Epithelial cell of prostate (primary cell): ENCODE measurements around the gene HORMAD2.

Experiments used
- DNase-seq: peaks from one replicate; pipeline ENCODE4 v3.0.0-alpha.2; 2011; ENCODE audit warnings: low read depth, low spot score
- H3K27ac ChIP-seq: fragments of 450-650 bp; 2 replicates; pipeline ENCODE4 v1.5.1; 2017; ENCODE audit warnings: mild to moderate bottlenecking

HORMAD2 gene, protein sequence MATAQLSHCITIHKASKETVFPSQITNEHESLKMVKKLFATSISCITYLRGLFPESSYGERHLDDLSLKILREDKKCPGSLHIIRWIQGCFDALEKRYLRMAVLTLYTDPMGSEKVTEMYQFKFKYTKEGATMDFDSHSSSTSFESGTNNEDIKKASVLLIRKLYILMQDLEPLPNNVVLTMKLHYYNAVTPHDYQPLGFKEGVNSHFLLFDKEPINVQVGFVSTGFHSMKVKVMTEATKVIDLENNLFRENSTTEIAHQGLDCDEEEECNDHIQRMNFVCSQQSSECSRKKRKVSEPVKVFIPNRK

DNA sequence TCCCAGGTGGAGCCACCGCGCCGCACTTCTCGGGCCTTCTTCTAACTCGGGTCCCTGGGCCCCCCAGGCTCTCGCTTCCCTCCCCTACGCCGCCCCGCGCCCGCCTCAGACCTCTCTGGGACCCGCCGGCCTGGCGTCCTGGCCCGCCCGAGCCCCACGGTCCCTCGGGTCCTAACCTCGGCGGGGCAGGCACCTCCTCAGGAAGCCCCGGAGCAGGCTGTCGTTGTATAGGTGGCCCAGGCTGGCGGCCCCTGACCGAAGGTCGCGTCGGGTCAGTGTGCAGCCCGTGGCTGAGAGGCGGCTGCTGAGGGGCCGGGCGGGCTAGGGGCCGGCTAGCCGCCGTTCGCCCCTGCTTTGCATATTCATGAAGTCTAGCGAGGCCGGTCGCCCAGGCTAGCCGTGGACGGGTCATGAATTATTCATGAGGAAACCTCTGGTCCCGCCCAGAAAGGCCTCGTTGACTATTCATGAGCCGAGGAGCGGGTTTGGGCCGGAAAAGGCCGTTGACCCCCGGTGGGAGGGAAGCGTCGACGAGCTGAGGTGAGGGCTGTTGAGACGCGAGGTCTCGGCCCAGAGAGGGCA lies at the start of gene HORMAD2:
Gene HORMAD2 (plus strand): TSS at position 513 of the 582 bp plus-strand sequence. CDS start 13,489 bp downstream, outside the sequence.
- no peak within 1 kb of the TSS for H3K27ac ChIP-seq
- no peak for DNase-seq

DNA sequence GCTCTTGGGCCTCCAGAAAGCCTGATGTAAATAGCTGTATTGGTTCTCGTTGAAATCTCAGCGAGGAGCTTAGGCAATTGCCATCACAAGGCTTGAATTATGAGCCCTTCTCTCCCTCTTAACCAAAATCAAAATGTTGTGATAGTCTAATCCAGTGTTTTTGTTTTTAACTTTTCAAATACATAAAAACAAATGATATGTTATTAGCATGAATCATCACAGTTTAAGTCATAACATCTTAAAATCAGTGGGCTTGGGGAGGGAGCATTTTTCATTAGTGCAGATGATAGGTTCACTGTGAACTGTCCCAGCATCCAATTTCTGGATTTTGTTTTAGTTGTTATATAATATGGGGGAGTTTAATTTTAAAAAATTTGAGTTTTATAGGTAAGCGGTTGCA lies 48.9 kb upstream of the HORMAD2 start:
- DNase-seq, result no peak
- no peak overlapping the region for H3K27ac ChIP-seq

DNA sequence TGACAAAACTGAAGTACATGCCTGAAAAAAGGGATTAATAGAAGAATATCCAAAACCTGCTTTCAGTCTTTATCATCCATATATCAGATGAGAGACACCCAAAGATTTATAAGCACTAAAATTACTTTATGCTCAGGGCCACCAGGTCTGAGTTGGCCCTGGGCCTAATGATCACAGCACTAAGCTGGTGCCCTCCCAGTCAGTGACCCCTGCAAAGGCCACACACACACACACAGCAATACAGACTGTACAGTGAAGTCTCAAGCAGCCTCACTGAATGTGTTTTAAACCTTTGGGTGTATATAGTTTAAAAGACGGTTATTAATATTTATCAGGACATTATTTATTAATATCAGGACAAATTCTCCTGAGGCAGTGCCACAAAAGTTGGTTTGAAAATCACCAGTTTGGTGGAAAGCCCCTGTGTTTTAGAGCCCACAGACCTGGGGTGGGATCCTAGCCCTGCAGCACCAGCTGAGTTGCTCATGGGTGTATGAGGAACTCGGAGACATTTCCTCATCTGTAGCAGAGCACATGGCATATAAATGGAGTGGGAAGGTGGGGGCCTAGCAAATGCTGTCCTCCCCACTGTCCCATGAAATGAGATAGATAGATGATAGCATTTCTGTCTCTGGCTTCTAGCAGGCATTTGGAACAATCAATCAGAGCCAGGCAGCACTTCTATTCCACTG lies 48.4 kb upstream of the HORMAD2 start:
- no peak overlapping the region for H3K27ac ChIP-seq
- no peak for DNase-seq

DNA sequence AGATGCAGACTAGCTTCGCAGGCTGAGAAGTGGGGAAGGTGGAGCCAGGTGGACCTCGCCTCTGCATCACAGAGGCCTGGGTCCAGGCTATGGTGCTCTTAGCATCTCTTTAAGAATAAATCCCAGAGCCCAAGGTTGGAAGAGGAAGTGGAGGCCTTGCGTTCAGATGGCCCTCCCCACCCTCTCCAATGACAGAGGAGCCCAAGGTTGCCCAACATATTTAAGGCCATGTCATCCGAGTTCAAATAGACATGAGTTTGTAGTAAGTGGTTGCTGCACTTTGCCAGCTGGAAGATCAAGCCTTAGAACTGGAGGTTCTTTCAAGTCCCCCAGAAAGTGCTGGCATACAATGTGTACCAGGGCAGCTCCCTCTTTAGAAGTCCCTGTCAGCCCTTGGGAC lies 47.1 kb upstream of the HORMAD2 start:
- no peak for DNase-seq
- H3K27ac ChIP-seq, result no peak overlapping the region

DNA sequence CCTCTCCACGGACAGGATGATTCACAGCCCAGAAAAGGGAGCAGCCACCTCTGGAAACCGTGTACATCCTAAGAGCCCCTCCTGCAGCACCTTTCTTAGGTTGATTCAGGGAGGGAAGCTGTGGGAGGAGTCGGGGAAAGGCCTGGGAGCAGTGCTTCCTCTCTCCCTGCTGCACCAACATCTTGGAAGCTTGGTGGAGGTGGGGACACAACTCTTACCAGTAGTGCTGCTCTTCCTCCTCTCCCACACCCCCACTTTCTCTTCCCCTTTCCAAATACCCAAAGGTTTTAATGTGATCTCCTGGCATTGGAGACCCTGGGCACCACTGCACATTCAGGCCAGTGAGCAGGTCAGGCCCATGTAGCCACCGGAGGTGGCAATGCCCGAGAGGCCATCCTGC lies 46.4 kb upstream of the HORMAD2 start:
- H3K27ac ChIP-seq, result no peak overlapping the region
- no peak for DNase-seq

DNA sequence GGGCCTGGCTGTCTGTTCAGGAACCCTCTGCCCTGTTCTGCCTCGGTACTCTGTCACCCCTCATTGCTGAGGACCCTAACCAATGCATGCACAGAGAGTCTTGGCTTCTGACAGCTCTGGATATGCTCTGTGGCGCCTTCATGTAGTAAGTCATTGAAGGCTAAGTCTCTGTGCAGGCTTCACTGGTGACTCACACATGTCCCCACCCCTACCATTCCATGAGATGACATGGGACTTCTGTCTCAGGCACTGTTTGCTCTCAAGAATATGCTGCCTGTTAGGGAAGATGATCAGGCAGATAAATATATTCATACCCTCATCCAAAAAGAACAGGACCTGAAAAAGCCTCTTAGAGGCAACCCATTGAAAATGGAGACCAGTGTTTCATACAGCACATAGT lies 43.6 kb upstream of the HORMAD2 start:
- DNase-seq, result no peak
- H3K27ac ChIP-seq, result peak overlapping the region; percentile 43

DNA sequence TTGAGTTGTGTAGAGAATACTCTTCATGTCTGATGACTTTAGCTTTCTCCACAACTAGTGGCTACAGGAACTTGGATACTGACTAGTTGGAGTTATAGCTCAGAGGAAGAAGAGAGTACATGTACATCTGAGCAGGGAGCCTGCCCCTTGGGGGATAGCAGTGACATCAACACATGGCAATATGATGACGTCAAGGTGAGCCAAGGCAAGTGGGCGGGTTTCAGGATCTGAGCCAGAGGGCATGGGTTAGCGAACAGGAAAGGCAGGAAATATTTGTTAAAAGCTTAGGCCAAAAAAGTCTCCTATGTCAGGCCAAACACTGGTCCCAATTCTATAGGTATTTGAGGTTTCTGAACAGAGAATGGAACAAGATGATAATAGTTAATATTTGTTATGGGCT lies 42.0 kb upstream of the HORMAD2 start:
- no peak for DNase-seq

DNA sequence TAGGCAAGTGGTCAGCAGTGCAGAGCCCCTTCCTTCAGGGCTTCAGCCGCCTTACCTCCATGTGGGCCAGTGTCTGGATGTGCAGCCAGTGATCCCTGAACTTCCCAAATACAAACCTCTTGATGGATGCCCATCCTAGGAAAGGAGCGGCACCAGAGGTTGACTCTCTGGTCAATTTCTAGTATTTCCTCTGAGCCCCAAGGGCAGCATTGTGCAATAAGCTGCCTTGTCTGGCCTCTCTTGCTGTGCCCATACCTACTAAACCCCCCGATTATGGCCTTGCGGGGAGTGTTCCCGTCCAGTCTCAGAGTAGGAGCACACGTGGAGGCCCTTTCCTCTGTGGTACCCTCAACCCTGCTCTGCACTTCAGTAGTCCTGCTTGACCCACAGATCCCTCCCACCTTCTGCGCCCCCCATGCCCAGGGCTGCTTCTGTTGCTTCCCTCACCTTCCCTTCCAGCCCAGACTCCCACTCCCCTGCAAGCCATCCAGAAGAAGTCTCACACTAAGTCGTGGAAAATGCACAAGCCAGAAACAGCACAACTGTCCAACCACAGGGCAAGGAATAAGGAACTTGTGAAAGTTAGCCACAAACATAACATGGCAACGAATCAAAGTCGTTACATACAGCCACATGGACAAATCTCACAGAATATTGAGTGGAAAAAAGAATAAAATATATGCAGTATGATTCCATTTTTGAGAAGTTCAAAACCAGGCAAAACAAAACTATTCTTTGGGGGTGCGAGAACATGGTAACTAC lies 39.6 kb upstream of the HORMAD2 start:
- H3K27ac ChIP-seq, result no peak overlapping the region
- DNase-seq, result no peak

More for the DNA sequence above, 42.0 kb upstream of the HORMAD2 start:
- H3K27ac ChIP-seq, result peak overlapping the region; percentile 43

DNA sequence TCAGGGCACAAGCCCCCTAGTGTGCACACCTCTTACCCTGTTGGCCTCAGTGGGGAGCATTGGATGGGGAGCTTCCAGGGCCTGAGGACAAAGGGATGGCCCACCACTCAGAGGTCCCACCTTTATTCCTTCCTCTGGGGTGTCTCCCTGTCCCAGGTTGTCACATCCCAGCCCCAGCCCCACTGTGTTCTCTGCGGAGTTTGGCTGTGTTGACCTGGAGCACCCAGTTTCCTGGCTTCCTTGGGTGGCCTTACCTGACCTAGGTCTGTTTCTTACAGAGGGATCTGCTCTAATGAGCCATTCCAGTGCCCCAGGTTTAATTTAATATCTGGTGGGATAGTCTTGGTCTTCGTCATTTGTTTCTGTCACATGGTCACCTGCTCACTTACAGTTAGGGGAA lies 38.8 kb upstream of the HORMAD2 start:
- DNase-seq, result no peak
- H3K27ac ChIP-seq, result no peak overlapping the region

DNA sequence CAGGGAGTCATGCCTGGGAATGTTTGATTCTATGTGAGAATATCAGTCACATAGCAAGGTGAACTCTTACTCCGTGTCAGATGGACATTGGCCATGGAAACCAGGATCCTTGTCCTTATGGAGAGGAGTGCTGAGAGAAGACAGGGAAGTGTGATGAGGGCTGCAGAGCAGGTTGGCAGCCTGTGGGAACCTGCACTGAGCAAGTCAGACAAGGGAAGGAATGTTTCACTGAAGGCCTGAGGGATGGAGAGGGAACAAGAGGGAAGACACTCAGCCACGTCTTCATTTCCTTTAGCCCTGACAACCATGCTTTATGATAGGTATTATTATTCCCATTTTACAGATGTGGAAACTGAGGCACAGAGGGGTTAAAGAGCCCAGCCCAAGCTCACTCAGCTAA lies 38.4 kb upstream of the HORMAD2 start:
- H3K27ac ChIP-seq, result no peak overlapping the region
- DNase-seq, result no peak

DNA sequence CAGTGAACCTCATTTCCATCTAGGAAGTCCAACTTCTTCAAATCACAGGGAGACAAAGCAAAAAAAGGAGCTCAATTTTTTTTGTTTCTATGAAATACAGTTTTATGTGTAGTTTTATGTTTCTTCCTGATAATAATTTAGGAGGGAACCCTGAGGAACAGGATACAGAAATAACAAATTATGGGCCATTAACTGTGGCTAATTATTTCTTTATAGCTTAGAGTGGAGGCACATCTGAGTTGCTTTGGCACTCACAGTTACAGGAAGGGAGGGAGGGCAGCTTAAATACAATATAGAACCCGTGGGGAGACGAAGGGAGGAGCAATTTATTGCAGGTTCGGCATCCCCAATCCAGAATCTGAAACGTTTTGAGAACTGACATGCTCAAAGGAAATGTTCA lies 37.1 kb upstream of the HORMAD2 start:
- no peak overlapping the region for H3K27ac ChIP-seq
- no peak for DNase-seq

DNA sequence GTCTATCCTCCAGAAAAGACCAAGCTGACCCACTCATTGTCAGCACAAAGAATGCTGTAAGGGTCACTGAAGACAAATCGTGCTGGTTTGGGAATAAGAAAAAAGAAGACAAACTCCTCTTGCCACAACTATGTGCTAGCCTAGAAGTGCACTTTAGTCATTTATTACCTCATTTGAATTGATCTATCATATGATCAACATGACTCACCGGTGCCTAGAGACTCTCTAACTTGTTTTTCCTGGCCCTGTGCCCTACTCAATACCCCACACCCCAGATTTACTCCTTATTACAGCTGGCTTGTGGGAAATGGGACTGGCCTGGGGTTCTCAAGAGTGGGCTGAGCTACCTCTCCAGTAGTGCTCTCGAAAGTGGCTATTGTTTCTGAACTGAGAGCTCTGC lies 35.9 kb upstream of the HORMAD2 start:
- H3K27ac ChIP-seq, result peak overlapping the region; percentile 40
- no peak for DNase-seq

DNA sequence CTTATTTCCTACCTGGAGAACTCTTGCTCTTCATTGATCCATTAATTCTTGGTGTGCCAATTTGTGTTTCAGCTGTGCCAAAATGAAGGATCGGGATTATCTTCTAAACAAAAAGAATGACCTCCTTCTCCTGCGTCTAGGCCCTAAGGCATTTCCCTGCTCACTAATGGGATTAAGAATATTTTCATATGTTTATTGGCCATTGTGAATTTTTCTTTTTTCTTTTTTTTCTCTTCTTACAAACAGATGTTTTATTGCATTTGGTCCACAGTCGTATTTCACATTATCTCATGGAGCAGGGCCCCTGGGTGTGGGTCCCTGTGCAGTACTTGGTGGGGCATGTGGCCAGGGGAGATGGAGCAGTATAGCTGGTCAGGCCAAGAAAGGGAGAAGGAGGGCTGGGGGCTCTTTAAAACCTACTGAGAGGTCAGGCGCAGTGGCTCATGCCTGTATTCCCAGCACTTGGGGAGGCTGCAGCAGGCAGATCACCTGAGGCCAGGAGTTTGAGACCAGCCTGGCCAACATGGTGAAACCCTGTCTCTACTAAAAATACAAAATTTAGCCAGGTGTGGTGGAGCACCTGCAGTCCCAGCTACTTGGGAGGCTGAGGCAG lies 35.3 kb upstream of the HORMAD2 start:
- no peak for DNase-seq
- peak overlapping the region; percentile 40 for H3K27ac ChIP-seq

DNA sequence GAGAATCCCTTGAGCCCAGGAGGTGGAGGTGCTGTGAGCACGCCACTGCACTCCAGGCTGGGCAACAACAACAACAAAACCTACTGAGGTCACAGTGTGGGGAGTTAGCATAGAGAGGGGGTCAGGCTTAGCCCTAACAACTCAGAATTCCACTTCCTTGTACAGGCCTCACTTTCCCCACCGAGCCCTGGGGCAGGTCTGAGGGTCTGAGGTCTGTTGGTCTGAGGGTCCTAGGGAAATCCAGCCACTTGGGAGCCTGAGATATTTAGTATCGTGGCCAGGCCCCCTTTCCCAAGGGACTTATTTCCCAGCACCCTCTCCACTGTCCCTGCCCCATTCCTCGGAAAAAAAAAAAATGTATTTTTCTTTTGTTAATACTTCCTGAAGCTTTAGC lies 34.8 kb upstream of the HORMAD2 start:
- DNase-seq, result no peak
- no peak overlapping the region for H3K27ac ChIP-seq

DNA sequence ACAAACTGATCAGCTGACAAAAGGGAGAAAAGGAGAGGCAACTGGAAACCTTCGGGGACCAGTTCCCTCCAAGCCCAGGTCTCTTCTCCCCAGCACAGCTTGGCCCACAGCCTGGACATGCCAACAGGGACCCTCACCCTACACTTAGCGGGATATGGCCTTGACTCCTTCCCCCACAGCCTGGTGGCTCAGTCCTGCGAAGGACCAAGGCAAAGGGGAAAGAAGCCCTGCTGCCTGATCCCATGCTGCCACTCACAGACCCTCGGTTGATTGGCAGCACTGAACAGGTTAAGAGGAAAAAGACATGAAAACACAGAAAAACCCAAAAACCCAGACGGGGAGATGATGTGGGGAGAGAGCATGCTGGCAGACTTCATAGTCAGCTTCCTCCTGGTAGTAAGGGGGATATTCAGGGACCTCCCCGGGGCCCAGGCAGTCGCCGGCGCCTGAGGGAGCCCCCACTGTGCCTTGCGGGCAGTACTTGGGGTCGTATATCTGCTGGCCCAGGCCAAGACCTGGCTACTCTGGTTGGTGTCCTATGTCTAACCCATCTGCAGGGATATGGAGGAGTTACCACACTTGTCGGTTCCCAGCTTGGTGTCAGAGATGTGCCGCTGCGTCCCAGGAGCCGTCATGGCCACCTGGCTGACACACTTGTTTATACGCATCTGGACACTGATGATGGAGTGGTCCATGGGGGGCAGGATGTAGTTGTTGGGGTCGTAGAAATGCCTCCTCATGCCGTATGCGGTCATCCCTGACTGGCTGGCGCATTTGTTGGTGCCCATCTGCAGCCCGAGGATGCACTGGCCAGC lies 34.2 kb upstream of the HORMAD2 start:
- no peak for DNase-seq
- H3K27ac ChIP-seq, result no peak overlapping the region

DNA sequence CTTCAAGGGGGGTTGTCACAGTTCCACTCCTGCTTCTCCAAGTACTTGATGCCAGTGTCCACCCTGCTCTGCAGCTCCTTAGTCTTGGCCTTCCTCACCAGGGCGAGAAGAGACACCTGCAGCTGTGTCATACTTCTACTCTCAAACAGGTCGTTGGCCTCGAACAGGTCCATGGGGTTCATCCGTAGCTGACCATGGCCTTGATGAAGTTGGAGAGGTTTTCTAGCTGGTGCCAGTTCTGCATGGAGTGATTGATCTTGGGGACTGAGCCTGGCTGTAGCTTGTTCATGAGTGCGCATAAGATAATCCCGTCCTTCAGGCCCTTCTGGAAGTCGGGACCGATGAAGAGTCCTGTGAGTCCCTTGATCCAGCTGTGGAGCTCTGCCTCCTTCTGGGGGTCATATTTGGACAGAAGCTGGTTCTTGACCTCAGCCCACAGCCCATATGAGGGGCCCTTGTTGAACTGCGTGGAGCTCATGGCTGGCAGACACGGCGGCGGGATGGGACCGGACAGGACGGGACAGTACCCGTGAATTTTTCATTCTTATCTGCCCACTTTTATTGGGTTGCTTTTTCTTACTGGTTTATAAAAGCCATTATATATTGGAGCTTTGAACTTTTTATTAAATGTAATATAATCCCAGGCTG lies 33.4 kb upstream of the HORMAD2 start:
- no peak overlapping the region for H3K27ac ChIP-seq
- DNase-seq, result no peak

DNA sequence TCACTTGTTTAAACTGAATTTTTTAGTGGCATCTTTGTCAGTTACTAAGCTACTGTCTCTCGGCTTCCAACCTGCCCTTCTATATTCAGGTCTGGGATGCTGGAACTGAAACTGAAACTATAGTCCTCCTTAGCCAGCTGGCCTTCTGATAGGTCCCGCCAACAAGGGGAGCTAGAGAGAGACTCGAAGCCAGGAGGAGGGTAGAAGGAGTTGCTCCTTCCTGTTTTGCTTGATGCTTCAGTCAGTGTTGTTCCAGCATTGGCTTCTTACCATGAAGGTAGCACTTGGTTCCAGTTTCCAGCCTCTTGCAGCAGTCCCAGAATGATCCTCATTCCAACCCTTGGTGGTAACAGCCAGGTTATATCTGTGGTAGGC lies 32.9 kb upstream of the HORMAD2 start:
- DNase-seq, result no peak
- no peak overlapping the region for H3K27ac ChIP-seq

DNA sequence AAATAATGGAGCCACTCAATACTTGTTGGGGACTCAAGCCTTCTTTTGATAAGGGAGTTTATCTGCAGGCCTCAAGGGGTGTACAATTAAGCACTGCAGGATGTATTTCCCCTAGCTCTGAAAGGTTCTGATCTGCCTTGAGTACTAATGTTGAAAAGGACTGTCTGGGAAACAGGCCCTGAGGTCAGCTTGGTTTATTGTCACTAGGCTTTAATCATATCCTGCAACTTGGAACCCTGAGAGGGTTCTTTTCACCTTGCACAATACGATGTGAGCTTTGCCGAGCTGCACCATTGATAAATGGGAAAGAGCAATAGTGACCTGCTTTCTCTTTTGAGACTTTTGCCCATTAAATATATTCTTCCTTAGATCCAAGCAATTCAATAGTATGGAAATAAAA lies 31.6 kb upstream of the HORMAD2 start:
- no peak for DNase-seq
- H3K27ac ChIP-seq, result no peak overlapping the region

DNA sequence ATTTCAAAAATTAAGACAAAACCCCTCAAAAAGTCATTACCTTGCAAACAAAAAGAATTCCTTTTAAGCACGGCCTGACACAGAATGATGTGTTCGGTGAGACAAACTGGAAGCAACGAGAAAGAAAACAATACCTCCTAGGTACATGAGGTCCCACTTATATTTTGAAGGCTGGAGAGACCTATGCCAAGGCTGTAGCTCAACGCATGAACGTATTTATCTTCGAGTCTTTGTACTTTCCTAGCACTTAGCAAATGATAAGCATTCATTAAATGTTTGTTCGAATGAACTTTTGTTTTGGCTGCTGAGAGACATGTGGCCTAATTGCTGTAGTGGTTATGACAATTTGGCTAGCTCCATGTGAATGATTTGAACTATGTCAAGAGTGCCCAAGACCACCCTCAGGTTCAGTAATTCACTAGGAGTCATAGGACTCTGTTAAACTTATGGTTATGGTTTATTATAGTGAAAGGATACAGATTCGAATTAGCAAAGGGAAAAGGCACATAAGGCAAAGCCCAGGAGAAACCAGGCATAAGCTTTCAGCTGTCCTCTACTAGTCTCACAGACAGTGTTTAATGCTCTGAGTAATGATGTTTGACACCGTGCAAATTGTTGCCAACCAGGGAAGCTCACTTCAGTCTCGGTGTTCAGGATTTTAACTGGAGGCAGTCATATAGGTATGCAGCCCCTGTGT lies 26.0 kb upstream of the HORMAD2 start:
- DNase-seq, result no peak
- H3K27ac ChIP-seq, result no peak overlapping the region
